H9 (cell line): ENCODE results near the gene LOXHD1. TPM values are rescaled to one million over a fixed set of nuclear protein-coding genes. Genes with fewer than 3 reads are reported as not detected.

Experiments
- DNase-seq: peaks from one replicate; pipeline ENCODE4 v3.0.0-alpha.2; 2017
- H2AFZ ChIP-seq: one replicate; pipeline ENCODE4 v1.6.1; 2013; ENCODE audit warnings: mild to moderate bottlenecking, low read length, control low read depth, moderate library complexity
- H2AK5ac ChIP-seq: 2 replicates; pipeline ENCODE4 v1.6.1; 2013; ENCODE audit warnings: low read length, control low read depth, mixed read lengths; ENCODE audit not compliant: insufficient read length
- H2BK120ac ChIP-seq: one replicate; pipeline ENCODE4 v1.6.1; 2013; ENCODE audit warnings: low read depth, mild to moderate bottlenecking, low read length, control low read depth, inconsistent platforms; ENCODE audit not compliant: poor library complexity, severe bottlenecking
- H2BK12ac ChIP-seq: 2 replicates; pipeline ENCODE4 v1.6.1; 2013; ENCODE audit warnings: low read length, control low read depth, mixed read lengths, low read depth; ENCODE audit not compliant: insufficient read length
- H2BK15ac ChIP-seq: 2 replicates; pipeline ENCODE4 v1.6.1; 2013; ENCODE audit warnings: low read depth, low read length, control low read depth
- H2BK20ac ChIP-seq: one replicate; pipeline ENCODE4 v1.6.1; 2013; ENCODE audit warnings: low read depth, mild to moderate bottlenecking, low read length, control low read depth, inconsistent platforms; ENCODE audit not compliant: poor library complexity, severe bottlenecking
- H2BK5ac ChIP-seq: 2 replicates; pipeline ENCODE4 v1.6.1; 2013; ENCODE audit warnings: low read length, control low read depth, mixed read lengths; ENCODE audit not compliant: insufficient read length
- H3K14ac ChIP-seq: 2 replicates; pipeline ENCODE4 v1.6.1; 2013; ENCODE audit warnings: low read length, control low read depth; ENCODE audit not compliant: insufficient read depth
- H3K18ac ChIP-seq: 2 replicates; pipeline ENCODE4 v1.6.1; 2013; ENCODE audit warnings: low read depth, mild to moderate bottlenecking, mixed read lengths, low read length, control low read depth; ENCODE audit not compliant: insufficient read length
- H3K23ac ChIP-seq: 2 replicates; pipeline ENCODE4 v1.6.1; 2013; ENCODE audit warnings: low read length, control low read depth, mixed read lengths, low read depth; ENCODE audit not compliant: insufficient read length
- H3K23me2 ChIP-seq: 2 replicates; pipeline ENCODE4 v1.6.1; 2013; ENCODE audit warnings: low read depth, mild to moderate bottlenecking, mixed read lengths, low read length, control low read depth; ENCODE audit not compliant: insufficient read length, poor library complexity, severe bottlenecking
- H3K27ac ChIP-seq: 2 replicates; pipeline ENCODE4 v1.5.1; 2013; ENCODE audit warnings: low read length, control low read depth, mixed read lengths, low read depth; ENCODE audit not compliant: insufficient read length
- H3K27me3 ChIP-seq: 2 replicates; pipeline ENCODE4 v1.6.1; 2013; ENCODE audit warnings: low read length, control low read depth, inconsistent platforms; ENCODE audit not compliant: insufficient read depth
- H3K4ac ChIP-seq: 2 replicates; pipeline ENCODE4 v1.6.1; 2013; ENCODE audit warnings: low read depth, mild to moderate bottlenecking, control low read depth, inconsistent platforms, low read length, moderate library complexity
- H3K4me1 ChIP-seq: 2 replicates; pipeline ENCODE4 v1.6.1; 2013; ENCODE audit warnings: low read length, control low read depth, inconsistent platforms; ENCODE audit not compliant: insufficient read depth
- H3K4me2 ChIP-seq: 2 replicates; pipeline ENCODE4 v1.6.1; 2013; ENCODE audit warnings: low read length, control low read depth, mixed read lengths; ENCODE audit not compliant: insufficient read length, insufficient read depth
- H3K56ac ChIP-seq: 2 replicates; pipeline ENCODE4 v1.6.1; 2013; ENCODE audit warnings: low read depth, mild to moderate bottlenecking, mixed read lengths, low read length, control low read depth; ENCODE audit not compliant: insufficient read length
- H3K79me1 ChIP-seq: 2 replicates; pipeline ENCODE4 v1.6.1; 2013; ENCODE audit warnings: low read depth, mild to moderate bottlenecking, moderate library complexity, low read length, control low read depth, inconsistent platforms; ENCODE audit not compliant: insufficient read depth, poor library complexity, severe bottlenecking
- H3K79me2 ChIP-seq: 2 replicates; pipeline ENCODE4 v1.6.1; 2013; ENCODE audit warnings: low read length, control low read depth, inconsistent platforms; ENCODE audit not compliant: insufficient read depth
- H3K9ac ChIP-seq: 2 replicates; pipeline ENCODE4 v1.6.1; 2013; ENCODE audit warnings: low read length, control low read depth, mixed read lengths; ENCODE audit not compliant: insufficient read length; ENCODE audit errors: extremely low read depth
- H3K9me3 ChIP-seq: one replicate; pipeline ENCODE4 v1.6.1; 2013; ENCODE audit warnings: low read depth, low read length, inconsistent platforms; ENCODE audit not compliant: control insufficient read depth
- H3T11ph ChIP-seq: one replicate; pipeline ENCODE4 v1.6.1; 2013; ENCODE audit warnings: mild to moderate bottlenecking, low read length, control low read depth, inconsistent platforms
- H4K20me1 ChIP-seq: one replicate; pipeline ENCODE4 v1.6.1; 2013; ENCODE audit not compliant: control insufficient read depth, insufficient read length, insufficient read depth
- H4K5ac ChIP-seq: 2 replicates; pipeline ENCODE4 v1.6.1; 2013; ENCODE audit warnings: low read depth, mild to moderate bottlenecking, mixed read lengths, low read length, control low read depth; ENCODE audit not compliant: insufficient read length
- H4K8ac ChIP-seq: replicated peaks from 2 replicates; pipeline ENCODE4 v1.6.1; 2013; ENCODE audit warnings: low read length, control low read depth, mixed read lengths, low read depth; ENCODE audit not compliant: insufficient read length
- H4K91ac ChIP-seq: 2 replicates; pipeline ENCODE4 v1.6.1; 2013; ENCODE audit warnings: low read depth, mild to moderate bottlenecking, moderate library complexity, mixed read lengths, low read length, control low read depth; ENCODE audit not compliant: insufficient read length
- H3K27ac Mint-ChIP-seq, 3 experiments: 2 replicates in 2 of 3; 3 replicates in 1 of 3; pipeline ENCODE4 v1.8.0; 2020 to 2021; ENCODE audit warnings: mixed read lengths in 3 of 3, mild to moderate bottlenecking in 1 of 3, moderate library complexity in 1 of 3
- H3K27me3 Mint-ChIP-seq: 2 replicates; pipeline ENCODE4 v1.8.0; 2021; ENCODE audit warnings: low read depth, mild to moderate bottlenecking, moderate library complexity, mixed read lengths
- H3K36me3 Mint-ChIP-seq, 3 experiments: 2 replicates in 2 of 3; 3 replicates in 1 of 3; pipeline ENCODE4 v1.8.0; 2020 to 2021; ENCODE audit warnings: low read depth in 3 of 3, mixed read lengths in 3 of 3; ENCODE audit not compliant: insufficient read depth in 1 of 3
- H3K4me1 Mint-ChIP-seq, 2 experiments: 2 replicates each; pipeline ENCODE4 v1.8.0; 2020; ENCODE audit warnings: mixed read lengths in 2 of 2
- H3K4me3 Mint-ChIP-seq, 2 experiments: 2 replicates in 1 of 2; 3 replicates in 1 of 2; pipeline ENCODE4 v1.8.0; 2020 to 2021; ENCODE audit warnings: mild to moderate bottlenecking in 2 of 2, mixed read lengths in 2 of 2, moderate library complexity in 1 of 2
- H3K9me3 Mint-ChIP-seq, 2 experiments: 2 replicates in 1 of 2; 3 replicates in 1 of 2; pipeline ENCODE4 v1.8.0; 2020; ENCODE audit warnings: mild to moderate bottlenecking in 2 of 2, mixed read lengths in 2 of 2, moderate library complexity in 1 of 2
- WGBS: extraction: QIAGEN DNeasy Blood & Tissue Kit; methylation state at CpG from one replicate; pipeline ENCODE4 v1.1.7; 2013; ENCODE audit warnings: missing lambda C conversion rate, low lambda C conversion rate, mixed read lengths; ENCODE audit not compliant: insufficient read length; ENCODE audit errors: extremely low coverage; 5-methylcytosine and 5-hydroxymethylcytosine counted together
- total RNA-seq: library from RNA; stranded (reverse); gene quantifications from 2 replicates; pipeline ENCODE4 v1.2.1, GENCODE V29; 2021
- TF ChIP-seq, protein P1 (sequence below): fragments of 200-600 bp; sonication (generic); conservative IDR thresholded peaks from 3 replicates; pipeline ENCODE4 v1.8.0; 2021; ENCODE audit warnings: antibody characterized with exemption, mild to moderate bottlenecking

The LOXHD1 gene
- total RNA-seq, 1 experiment from 2014 or later = 0.07 TPM

DNA sequence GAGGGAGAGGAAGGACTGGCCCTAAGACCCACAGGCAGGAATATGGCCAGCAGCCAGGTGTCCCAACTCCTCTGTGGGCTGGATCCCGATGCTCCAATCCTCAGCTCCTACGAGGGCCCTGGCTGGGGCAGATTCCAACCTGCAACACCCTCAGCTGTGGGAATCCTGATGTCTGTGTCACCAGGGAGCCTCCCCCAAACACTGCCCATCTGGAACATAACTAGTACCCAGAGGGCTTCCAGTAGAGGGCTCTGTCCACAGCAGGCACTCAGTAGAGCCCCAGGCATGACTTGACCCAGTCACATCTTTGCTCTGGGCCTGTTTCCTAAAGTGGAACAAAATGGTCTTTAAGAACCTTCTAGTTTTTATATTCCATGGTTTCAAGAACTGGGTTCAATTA lies 20.6 kb upstream of the LOXHD1 start:
- Histone ChIP-seq H3K27ac (no peak overlapping the region), H4K5ac (no peak overlapping the region), H2AK5ac (no peak overlapping the region), H2BK5ac (no peak overlapping the region), H3K4me2 (no peak overlapping the region), H2AFZ (no peak overlapping the region), H3K23me2 (no peaks in the 10 kb centered on the region), H3K9ac (no peak overlapping the region), H4K91ac (no peak overlapping the region), H3K14ac (no peak overlapping the region), H2BK20ac (no peak overlapping the region), H4K8ac (no peak overlapping the region), H2BK120ac (no peak overlapping the region), H3K4me1 (no peaks in the 10 kb centered on the region; the same call in 1 of the 2 replicates), H4K20me1 (no peaks in the 10 kb centered on the region), H2BK15ac (no peak overlapping the region), H2BK12ac (no peak overlapping the region), H3T11ph (no peak overlapping the region), H3K56ac (no peak overlapping the region), H3K79me1 (no peaks in the 10 kb centered on the region), H3K18ac (no peak overlapping the region), H3K23ac (no peak overlapping the region), H3K9me3 (no peaks in the 10 kb centered on the region), H3K79me2 (no peaks in the 10 kb centered on the region), H3K27me3 (no peaks in the 10 kb centered on the region; the same call in 1 of the 2 replicates), H3K4ac (no peak overlapping the region)
- Mint-ChIP-seq H3K27me3 (peaks cover 4% of the 10 kb centered on the region), H3K36me3 (no peaks in the 10 kb centered on the region), H3K4me3 (no peak overlapping the region), H3K27ac (no peak overlapping the region), H3K9me3 (no peaks in the 10 kb centered on the region; a peak in 1 of 5 replicates), H3K4me1 (peaks cover 14 to 15% of the 10 kb centered on the region in 2 experiments; a peak in 3 of 4 replicates)
- no peak for DNase-seq
- TF ChIP-seq, protein P1, sequence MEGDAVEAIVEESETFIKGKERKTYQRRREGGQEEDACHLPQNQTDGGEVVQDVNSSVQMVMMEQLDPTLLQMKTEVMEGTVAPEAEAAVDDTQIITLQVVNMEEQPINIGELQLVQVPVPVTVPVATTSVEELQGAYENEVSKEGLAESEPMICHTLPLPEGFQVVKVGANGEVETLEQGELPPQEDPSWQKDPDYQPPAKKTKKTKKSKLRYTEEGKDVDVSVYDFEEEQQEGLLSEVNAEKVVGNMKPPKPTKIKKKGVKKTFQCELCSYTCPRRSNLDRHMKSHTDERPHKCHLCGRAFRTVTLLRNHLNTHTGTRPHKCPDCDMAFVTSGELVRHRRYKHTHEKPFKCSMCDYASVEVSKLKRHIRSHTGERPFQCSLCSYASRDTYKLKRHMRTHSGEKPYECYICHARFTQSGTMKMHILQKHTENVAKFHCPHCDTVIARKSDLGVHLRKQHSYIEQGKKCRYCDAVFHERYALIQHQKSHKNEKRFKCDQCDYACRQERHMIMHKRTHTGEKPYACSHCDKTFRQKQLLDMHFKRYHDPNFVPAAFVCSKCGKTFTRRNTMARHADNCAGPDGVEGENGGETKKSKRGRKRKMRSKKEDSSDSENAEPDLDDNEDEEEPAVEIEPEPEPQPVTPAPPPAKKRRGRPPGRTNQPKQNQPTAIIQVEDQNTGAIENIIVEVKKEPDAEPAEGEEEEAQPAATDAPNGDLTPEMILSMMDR = no peak; the same call in 2 of the 3 replicates
- no CpG with 5 or more reads among the region's 2 CpGs for WGBS
